HG03565 (cell line): ENCODE measurements around the gene DOCK4.

Source experiments
- ATAC-seq: cut with Tn5 transposase; IDR thresholded peaks from one replicate; pipeline ENCODE4 v1.9.1; 2021; ENCODE audit warnings: mild to moderate bottlenecking, moderate library complexity; ENCODE audit not compliant: unreplicated experiment

Gene DOCK4

DNA sequence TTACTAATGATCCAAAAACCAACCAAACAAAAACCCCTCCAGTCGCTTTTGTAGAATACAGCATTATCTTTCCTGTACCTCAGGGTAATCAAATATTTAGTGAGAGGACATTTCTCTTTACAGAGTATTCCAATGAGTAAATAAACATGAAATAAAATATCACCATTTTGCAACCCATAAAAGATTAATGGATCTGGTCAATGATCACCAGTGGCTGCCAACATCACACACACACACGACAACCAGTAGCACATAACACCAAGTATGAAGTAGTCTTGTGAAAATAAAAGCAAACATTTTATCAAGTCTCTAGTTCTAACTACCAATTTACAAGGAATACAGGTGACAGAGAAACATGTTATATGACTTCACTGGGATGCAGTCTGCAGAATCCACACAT is 455.3 kb downstream of the DOCK4 start:
- no peak for ATAC-seq

DNA sequence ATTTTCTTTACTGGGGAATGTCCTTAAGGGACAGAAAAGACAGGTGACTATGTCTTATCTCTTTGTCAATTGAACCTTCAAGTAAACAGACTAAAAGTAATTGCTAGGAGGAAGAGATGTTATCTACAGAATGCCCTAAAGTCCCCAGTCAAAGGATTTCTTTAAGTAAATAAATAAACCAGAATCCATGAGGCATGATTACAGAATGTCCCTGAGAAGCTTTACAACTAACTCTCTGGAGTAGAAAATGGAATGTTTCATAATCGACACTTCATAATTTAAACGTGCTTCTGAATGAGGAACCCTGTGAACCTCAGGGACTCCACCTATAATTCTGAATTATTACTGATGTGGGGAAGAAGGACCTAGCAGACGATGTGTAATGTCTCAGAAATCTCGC is 456.0 kb downstream of the DOCK4 start:
- no peak for ATAC-seq

DNA sequence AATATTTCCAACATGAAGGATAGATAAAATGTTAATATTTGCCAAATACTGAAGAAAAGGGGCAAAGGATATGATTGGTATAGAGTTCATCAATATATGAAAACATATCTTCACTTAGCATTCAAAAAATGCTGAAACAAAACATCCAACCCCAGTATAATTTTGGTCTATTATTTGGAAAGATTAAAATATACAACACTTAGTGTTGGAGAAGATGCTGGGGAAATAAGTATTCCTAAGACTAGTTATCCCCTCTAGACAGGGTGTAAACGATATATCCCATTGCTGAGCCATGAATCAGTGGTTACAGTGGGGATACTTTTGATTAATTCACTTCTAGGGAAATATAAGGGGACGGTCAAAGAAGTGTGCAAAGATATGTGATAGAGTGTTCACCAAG is 456.6 kb downstream of the DOCK4 start:
- ATAC-seq, result no peak

DNA sequence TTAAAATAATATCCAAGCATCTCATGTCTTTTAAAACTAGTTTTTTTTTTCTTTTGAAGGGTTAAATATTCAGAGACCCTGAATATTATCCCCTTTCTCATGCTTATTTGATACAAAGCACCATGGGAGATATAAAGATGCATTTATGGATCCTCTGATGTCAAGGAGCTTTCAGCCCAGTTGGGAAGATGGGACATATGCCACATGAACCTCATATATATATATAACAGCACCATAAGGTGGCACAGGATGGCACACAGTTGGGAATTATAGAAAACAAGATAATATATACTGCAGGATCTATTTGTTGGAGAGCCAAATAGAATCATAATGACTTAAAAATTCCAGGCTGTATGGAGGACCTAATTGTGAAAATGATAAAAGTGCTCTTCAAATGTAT is 458.5 kb downstream of the DOCK4 start:
- no peak for ATAC-seq

DNA sequence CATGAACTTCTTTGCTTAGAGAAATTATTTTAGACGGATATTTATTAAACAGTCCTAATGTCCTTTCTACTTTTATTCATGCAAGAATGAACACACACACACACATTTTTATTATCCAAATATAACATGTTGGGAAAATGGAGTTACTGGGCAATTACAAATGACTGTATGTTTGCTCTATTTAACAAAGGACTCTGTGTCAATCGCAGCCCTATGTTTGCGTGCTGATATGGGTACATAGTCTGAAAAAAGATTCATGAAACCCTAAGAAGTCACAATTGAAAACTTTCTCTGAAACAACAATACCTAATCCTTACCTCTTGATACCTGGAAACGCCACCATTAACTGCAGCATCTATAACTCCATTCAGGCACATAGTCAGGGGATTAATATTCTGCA is 459.2 kb downstream of the DOCK4 start:
- no peak for ATAC-seq

DNA sequence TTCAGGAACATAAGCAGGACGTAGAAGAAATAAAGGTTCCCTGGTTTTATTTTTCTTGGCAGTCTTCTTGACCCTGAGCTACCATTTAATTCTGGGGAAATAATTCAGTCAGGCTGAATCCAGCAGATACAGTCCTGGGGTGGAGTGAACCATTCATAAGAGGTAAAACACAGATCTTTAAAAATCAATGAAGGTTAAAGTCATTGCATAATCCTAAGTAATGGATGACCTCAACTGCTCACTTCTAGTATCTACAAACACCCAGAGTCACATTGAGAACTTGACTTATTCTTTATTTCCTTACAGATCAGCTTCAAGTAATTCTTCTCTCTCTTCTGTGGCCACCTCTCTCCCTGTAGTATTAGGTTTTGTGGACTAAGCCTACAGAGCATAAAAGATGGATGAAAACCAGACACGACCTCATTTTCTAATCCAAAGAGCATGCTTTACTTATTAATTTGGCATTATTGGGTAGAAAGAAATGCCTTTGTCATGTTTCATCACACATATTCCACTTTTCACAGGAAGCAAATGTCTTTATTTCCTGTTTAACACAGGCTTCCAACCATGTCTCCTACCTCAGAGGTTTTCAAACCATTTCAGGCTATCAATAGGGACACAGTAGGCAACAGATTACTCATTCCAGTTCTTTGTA is 461.6 kb downstream of the DOCK4 start:
- ATAC-seq, result no peak

DNA sequence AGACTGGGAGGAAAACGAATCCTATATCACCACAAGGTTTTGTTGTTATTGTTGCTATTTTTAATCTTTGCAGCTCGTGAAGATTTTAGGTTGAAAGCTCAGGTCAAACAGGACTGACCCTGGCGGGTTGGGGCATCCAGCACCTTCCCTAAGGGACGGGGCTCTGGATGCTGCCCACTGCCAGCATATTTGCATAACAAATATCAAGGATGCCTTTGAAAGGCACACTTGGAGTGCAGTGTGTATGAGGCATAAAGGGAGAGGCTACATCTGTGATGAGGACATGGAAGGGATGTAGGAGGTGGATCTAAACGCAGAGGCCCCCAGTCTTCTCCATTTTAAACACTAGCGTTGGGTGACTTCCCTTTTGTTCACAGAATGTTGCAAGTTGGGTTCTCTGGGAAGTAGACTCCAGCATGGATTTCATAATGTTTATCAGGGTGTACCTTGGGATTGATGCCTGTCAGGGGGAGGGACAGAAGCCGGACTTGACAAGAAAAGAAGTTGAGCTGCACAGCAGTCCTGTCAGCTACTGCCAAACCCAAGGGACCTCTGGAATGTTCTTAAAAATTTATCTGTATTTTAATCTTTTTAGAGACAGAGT is 462.9 kb downstream of the DOCK4 start:
- no peak for ATAC-seq

DNA sequence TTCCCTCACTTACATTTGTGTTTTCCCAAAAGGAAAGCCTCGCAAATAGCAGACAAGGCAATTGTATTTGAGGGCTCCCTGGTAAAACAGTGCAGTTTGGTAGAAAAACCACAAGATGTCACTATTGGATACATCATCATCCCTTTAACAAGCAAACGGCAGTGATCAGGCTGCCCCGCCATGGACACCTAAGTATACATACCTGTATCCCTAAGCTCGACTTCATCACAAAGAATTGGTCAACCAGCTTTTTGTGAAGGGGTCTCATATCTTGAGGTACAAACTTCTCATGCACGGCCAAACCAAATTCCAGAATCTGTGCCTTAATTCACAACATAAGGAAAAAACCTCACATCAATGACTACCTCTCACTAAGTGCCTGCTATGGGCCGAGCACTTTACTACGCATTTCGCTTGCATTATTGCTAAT is 464.4 kb downstream of the DOCK4 start:
- peak; percentile 97 for ATAC-seq

DNA sequence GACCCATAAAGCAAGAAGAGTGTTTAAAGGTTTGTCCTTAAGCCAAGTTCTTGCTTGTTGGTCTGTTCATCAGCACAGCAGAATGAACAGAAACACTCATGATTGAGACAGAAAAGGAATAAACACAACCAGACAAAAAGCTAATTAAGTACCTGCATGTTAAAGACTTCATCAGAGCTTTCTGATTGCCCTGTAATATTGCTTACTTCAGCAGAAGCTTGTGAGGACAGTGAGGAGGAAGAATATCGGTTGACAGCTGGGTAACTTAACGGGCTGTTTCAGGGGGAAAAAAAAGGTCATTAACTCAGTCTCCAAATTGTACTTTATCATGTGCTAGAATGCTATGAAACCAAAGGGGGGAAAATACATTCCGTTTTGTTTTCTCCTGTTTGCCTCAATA is 465.3 kb downstream of the DOCK4 start:
- ATAC-seq, result no peak

DNA sequence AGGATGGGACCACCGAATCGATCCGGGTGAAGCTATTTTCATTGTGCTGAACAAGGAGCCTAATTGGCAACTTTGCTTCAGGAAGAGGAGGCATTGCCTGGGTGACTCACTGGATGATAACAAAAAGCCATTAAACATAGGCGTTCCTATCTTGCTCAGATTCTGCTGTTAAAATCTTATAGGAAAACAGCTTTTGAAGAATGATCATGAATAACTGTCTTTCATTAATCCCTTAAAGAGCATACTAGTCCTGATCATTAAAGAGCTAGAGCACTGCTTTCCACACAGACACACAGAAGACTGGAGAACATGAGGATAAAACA is 469.7 kb downstream of the DOCK4 start:
- no peak for ATAC-seq

DNA sequence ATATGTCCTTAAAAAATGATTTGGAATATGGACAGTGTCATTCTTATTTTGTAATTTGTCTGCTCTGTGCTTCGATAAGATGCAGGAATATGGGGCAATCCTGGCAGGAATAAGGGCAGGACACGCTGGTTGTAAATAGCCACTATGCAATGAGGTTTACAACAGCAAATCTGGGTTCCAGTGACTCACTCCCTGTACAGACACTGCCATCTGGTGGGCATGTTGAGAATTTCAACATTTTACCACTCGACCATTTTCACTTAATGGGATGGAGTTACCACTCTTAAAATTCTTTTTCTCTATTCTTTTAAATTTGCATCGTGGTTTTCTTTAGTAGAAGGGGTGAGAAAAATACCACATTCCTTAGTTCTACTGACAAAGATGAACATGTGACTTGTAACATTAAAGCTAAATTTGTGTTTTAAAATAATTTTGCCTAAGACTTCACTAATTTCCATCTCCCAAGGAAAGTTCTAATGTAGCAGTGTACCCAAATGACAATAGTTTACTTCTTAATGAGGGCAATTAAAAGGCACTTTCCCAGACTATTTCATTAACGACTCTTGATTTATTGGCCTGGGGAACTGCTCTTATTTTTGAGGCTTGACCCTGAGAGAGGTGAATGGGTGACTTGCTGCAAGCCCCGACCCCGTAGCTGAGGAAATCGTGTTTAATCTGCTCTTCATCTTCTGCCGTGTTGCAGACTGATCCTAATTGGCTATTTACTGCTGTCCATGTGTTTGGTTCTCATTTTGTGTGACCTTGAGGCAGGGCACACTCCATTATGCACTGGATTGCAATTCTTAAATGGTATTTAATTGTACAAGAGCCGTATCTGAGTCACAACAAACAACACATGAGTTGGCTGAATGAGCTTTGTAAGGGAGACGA is 470.3 kb downstream of the DOCK4 start:
- no peak for ATAC-seq

DNA sequence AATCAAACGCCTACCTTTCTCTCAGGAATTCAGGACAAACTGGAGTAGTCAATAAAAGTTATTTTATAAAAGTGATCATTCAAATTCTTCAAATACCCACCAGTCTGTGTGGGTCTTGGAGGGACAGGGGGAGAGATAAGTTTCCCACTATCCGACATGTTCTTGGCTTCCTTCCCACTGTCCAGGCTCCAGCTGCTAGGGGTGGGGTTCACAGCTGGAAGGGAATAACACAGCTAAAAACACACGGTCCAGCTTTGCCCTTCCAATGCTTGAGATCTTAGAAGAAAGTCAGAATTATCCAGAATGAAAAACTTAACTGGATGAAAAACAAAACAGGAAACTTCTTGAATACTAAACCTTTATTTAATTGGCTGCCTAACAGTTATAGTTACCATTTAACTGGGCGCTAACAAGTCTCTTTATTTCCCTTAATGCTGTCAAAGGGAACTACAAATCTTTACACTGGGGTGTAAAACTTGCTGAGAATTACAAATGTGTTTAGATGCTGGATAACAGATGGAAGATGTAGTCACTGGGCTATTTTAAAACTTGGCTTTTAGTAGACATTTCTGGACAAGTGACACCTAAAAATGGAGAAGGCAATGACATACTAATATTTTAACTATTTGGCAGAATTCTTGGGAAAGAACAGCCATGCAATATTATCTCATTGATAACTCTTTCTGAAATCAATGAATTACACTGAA is 471.1 kb downstream of the DOCK4 start:
- ATAC-seq, result no peak

DNA sequence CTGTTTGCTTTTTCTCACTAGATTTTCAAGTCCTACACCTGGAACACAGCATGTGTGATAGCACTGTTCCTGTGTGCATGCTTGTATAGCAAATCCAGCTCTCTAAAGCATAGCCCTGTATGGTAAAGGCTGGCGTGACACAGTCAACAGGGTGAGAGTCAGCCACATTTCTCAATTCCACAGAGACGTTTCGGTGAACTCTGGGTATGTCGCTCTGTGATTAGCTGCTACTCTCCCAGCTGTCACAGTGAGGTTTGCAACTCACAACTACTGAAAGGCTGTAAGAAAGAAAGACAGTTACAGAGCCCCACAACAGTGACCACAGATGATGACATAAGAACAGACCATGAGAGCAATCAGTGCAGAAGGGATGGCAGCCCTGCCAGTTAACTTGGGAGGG is 473.3 kb downstream of the DOCK4 start:
- no peak for ATAC-seq

DNA sequence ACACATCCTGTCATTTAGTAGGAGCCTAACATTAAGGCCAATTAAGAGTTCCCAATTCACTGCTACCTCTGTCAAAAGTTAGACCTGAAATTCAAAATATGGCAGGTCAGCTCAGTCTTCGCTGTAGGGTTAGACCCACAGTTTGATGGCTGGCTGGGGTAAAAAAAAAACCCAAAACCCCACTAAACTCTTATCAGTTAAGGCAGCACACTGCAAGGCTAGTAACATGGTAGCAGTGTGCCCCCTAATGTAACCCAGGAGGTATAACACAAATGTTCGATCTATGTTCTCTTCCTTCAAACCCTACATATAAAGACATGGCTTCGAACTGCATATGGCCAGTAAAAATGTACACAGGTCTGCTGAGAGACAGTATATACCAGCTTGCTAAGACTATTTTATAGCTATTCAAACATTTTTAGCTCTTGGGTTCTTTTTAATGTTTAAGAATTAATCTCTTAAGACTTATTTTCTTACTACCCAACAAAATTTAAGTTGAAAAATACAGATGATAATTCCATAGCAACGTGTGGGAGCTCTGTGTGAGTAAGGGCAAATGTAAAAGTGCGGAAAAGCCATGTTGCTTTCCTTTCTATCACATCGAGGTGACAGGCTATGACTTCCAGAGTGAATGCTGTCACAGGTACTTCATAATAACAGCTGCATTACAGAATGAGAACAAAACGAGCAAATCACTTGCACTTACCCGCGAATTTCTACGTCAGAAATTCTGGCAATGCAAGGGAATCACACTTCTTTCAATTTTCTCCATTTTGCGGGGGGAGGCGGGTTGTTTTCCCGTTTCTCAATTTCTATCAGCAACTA is 475.5 kb downstream of the DOCK4 start:
- peak; percentile 82 for ATAC-seq

DNA sequence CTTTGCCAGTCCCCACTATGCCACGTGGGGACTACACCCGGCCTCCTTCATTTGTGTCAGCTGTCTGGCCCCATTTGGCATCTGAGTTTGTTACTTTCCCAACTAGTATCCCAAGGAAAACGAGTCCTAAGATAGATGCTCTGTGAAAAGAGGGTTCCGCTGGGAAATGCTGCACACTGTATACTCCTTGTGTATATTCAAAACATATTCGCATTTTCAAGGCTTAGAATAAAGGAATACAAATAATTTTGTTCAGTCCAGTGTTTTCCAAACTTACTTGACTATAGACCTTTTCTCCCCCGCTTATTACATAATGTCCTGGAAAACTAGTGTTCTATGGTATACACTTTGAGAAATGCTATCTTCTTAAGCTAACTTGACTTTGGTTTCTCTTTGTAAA is 476.1 kb downstream of the DOCK4 start:
- no peak for ATAC-seq

DNA sequence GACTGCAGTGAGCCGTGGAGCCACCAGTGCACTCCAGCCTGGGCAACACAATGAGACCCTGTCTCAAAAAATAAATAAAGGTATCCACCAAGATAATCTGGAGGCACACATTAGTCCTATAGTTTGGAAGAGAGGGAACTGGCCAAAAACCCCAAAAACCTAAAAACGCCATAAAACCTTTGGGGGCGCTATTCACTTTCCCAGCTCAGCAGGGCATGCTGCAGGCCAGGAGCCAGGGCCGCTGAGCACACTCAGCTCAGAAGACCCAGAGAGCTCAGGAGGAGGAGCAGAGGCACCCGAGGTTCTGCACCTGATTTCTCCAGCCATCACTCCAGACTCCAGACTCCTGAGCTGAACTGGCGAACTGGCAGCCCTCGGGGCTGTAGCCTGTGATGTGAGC is 476.7 kb downstream of the DOCK4 start:
- no peak for ATAC-seq

DNA sequence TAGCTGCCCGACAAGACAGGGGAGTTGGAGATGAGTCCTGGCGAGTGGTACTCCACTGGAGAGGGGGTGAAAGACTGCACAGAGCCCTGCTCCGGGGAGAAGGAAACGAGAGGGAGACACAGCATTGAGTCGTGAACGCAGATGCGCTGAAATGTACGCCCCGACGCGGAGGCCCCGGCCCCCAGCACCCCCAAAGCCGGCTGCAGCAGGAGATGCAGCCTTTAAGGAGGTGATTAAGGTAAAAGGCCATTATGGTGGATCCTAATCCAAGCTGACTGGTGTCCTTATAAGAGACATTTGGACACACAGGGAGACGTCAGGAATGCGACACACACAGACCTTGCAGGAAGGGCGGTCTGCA is 477.6 kb downstream of the DOCK4 start:
- no peak for ATAC-seq

DNA sequence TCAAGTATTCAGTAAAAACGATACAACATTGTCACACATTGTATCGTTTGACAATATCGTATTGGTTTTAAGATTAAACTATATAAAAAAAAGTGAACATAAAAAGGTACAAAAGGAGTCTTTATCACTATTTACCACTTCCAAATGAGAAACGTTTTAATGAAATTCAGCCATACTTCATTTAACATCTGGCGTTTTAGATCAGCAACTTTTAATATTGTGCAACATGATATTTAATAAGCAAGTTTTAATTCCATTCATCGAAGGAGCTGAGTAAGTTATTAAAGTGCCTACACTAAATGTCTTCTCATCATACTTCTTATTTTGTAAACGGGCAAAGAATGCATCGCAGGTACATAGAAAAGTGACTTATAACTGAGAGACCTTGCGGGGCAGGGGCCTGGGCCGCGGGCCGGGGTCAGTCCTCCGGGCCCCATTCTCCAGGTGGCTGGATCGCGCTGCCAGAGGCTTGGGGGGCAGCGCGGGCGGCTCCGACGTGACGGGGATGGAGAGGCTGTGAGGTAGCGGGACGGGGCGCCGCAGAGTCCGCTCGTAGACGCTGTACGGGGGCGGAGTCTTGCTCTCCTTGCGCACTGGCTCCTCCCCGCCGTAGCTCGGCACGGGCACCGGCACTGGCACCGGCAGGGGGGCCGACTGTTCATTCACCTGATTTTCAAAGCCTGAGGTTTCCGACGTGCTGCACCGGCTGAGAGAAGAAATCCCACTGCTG is 478.1 kb downstream of the DOCK4 start:
- ATAC-seq, result no peak

DNA sequence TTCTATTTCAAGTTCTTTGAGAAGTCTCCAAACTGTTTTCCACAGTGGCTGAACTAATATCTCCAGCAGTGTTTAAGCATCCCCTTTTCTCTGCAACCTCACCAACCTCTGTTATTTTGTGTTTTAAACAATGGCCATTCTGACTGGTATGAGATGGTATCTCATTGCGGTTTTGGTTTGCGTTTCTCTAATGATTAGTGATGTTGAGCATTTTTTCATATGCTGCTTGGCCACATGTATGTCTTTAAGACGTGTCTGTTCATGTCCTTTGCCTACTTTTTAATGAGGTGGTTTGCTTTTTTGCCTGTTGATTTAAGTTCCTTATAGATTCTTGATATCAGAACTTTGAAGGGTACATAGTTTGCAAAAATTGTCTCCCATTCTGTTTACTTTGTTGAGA is 487.3 kb downstream of the DOCK4 start:
- no peak for ATAC-seq

DNA sequence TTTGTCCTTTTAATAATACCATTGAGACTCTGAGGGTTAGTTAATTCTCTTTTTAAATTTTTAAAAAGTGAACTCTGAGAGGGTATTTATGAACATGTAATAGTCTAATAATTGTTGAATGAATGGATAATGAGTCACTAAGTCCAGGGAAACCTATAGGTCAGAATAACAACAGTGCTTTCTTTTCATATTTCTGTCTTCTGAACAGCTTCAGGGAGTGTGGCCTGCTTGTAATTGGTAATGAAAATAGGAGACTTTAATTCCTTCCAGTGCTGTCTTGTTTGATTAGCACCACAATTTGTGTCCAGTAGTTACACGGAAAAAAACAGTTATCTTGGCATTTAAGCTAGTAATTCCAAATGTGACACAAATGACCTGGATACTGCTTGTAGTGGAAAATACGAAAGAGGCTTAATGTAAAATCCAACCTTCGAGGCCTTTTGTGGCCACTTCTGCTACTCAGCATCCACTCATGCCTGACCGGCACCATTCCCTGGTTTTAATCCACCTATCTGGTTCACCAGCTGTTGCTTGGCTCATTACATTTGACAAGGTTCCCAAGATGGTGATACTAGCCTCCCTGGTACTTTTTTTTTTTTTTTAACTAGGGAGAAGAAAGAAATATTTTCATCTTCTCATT is 494.7 kb downstream of the DOCK4 start:
- no peak for ATAC-seq
